ENCODE measurements around the gene NELL1. TPM values are rescaled to one million over a fixed set of nuclear protein-coding genes. Genes with fewer than 3 reads are reported as not detected.

Gene NELL1
- total RNA-seq, 1 donor from 2014 or later = 0.45 TPM

DNA sequence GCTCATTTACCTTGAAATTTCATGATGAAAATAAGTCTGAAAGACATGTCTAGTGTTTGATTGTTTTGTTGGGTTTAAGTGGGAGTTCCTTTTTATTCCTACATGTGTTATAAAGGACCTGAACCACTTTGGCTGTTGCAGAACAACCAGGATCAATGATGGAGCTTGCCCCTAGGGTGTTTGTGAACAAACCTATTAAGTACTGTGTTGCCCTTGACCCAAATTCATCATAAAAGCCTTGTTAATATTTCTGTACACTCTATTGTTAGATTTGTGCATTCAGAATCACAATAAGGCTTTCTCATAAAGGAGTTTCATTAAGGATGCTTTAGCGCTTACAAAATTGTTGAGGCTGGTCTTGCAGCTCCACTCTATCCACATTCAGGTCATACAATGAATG lies 452.6 kb downstream of the NELL1 start:
- no peak for TF ChIP-seq EZH2 (IDR thresholded peaks at IDR 0.05; ENCODE audit: insufficient read depth, low read length)
- TF ChIP-seq, protein P1, sequence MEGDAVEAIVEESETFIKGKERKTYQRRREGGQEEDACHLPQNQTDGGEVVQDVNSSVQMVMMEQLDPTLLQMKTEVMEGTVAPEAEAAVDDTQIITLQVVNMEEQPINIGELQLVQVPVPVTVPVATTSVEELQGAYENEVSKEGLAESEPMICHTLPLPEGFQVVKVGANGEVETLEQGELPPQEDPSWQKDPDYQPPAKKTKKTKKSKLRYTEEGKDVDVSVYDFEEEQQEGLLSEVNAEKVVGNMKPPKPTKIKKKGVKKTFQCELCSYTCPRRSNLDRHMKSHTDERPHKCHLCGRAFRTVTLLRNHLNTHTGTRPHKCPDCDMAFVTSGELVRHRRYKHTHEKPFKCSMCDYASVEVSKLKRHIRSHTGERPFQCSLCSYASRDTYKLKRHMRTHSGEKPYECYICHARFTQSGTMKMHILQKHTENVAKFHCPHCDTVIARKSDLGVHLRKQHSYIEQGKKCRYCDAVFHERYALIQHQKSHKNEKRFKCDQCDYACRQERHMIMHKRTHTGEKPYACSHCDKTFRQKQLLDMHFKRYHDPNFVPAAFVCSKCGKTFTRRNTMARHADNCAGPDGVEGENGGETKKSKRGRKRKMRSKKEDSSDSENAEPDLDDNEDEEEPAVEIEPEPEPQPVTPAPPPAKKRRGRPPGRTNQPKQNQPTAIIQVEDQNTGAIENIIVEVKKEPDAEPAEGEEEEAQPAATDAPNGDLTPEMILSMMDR (IDR thresholded peaks at IDR 0.05; ENCODE audit: insufficient read depth, low read depth, low read length) = no peak
- Histone ChIP-seq H3K4me2 (ENCODE audit: low read length) (no peak overlapping the region), H3K27ac (ENCODE audit: low read depth, low read length) (no peak overlapping the region), H3K4me3 (ENCODE audit: insufficient read depth, low read depth, low read length) (no peak overlapping the region), H2AFZ (ENCODE audit: low read depth, low read length) (no peak overlapping the region), H3K4me1 (ENCODE audit: insufficient read depth, low read length) (no peaks in the 10 kb centered on the region), H3K9me3 (ENCODE audit: insufficient read depth, low read depth, low read length) (no peaks in the 10 kb centered on the region), H3K79me2 (ENCODE audit: insufficient read depth, low read length) (no peaks in the 10 kb centered on the region), H3K9ac (ENCODE audit: low read length) (no peak overlapping the region), H3K27me3 (ENCODE audit: insufficient read depth, low read length) (no peaks in the 10 kb centered on the region), H3K36me3 (ENCODE audit: insufficient read depth, low read length) (no peaks in the 10 kb centered on the region), H4K20me1 (ENCODE audit: insufficient read depth, low read length) (no peaks in the 10 kb centered on the region)
- H3K4me1 Mint-ChIP-seq (ENCODE audit: low read depth, unreplicated experiment) = no peaks in the 10 kb centered on the region
- H3K9me3 Mint-ChIP-seq (ENCODE audit: unreplicated experiment) = no peaks in the 10 kb centered on the region
- H3K4me3 Mint-ChIP-seq (ENCODE audit: unreplicated experiment) = no peak overlapping the region
- FAIRE-seq (no peak), DNase-seq (ENCODE audit: low read depth) (no peak)
- H3K27ac Mint-ChIP-seq (ENCODE audit: unreplicated experiment) = no peak overlapping the region
- H3K27me3 Mint-ChIP-seq (ENCODE audit: low read depth, unreplicated experiment) = no peaks in the 10 kb centered on the region
- no peaks in the 10 kb centered on the region for H3K36me3 Mint-ChIP-seq (ENCODE audit: low read depth, unreplicated experiment)

DNA sequence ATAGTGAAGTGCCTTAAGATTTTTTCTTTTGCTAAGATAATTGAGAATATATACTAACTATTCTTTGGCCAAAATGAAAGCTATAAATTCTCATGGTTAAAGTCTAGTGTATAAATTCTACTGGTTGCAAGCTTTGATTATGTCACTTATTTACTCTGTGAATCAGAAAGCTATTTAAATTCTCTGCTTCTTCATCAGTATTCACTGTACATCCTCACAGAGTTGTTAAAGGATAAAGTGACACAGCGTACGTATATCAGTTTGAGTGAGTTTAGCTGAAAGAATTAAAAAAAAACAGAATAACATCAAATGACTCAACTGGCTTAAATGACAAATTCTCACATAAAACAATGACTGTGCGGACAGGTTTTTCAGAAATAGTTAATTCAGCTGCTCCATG lies 453.1 kb downstream of the NELL1 start:
- H3K36me3 Mint-ChIP-seq (ENCODE audit: low read depth, unreplicated experiment) = no peaks in the 10 kb centered on the region
- H3K27me3 ChIP-seq (ENCODE audit: insufficient read depth, low read length) = no peaks in the 10 kb centered on the region
- TF ChIP-seq, protein P1 (IDR thresholded peaks at IDR 0.05; ENCODE audit: insufficient read depth, low read depth, low read length) = no peak
- TF ChIP-seq EZH2 (IDR thresholded peaks at IDR 0.05; ENCODE audit: insufficient read depth, low read length) = no peak
- H3K9ac ChIP-seq (ENCODE audit: low read length) = no peak overlapping the region
- H2AFZ ChIP-seq (ENCODE audit: low read depth, low read length) = no peak overlapping the region
- H3K79me2 ChIP-seq (ENCODE audit: insufficient read depth, low read length) = no peaks in the 10 kb centered on the region
- no peaks in the 10 kb centered on the region for H3K4me1 Mint-ChIP-seq (ENCODE audit: low read depth, unreplicated experiment)
- H3K27ac Mint-ChIP-seq (ENCODE audit: unreplicated experiment) = no peak overlapping the region
- no peaks in the 10 kb centered on the region for H3K36me3 ChIP-seq (ENCODE audit: insufficient read depth, low read length)
- H3K9me3 ChIP-seq (ENCODE audit: insufficient read depth, low read depth, low read length) = no peaks in the 10 kb centered on the region
- DNase-seq (ENCODE audit: low read depth) (no peak), FAIRE-seq (no peak)
- no peak overlapping the region for H3K4me3 Mint-ChIP-seq (ENCODE audit: unreplicated experiment)
- no peak overlapping the region for H3K27ac ChIP-seq (ENCODE audit: low read depth, low read length)
- no peaks in the 10 kb centered on the region for H4K20me1 ChIP-seq (ENCODE audit: insufficient read depth, low read length)
- no peaks in the 10 kb centered on the region for H3K4me1 ChIP-seq (ENCODE audit: insufficient read depth, low read length)
- no peak overlapping the region for H3K4me2 ChIP-seq (ENCODE audit: low read length)
- H3K27me3 Mint-ChIP-seq (ENCODE audit: low read depth, unreplicated experiment) = no peaks in the 10 kb centered on the region
- no peaks in the 10 kb centered on the region for H3K9me3 Mint-ChIP-seq (ENCODE audit: unreplicated experiment)
- no peak overlapping the region for H3K4me3 ChIP-seq (ENCODE audit: insufficient read depth, low read depth, low read length)

GRCh38 chr11:21132146-21132720 lies 462.8 kb downstream of the NELL1 start:
- FAIRE-seq (no peak), DNase-seq (ENCODE audit: low read depth) (no peak)
- Histone ChIP-seq H3K79me2 (ENCODE audit: insufficient read depth, low read length) (no peaks in the 10 kb centered on the region), H3K36me3 (ENCODE audit: insufficient read depth, low read length) (no peaks in the 10 kb centered on the region), H3K4me1 (ENCODE audit: insufficient read depth, low read length) (no peaks in the 10 kb centered on the region), H3K9ac (ENCODE audit: low read length) (no peak overlapping the region), H3K27me3 (ENCODE audit: insufficient read depth, low read length) (no peaks in the 10 kb centered on the region), H4K20me1 (ENCODE audit: insufficient read depth, low read length) (no peaks in the 10 kb centered on the region), H3K4me2 (ENCODE audit: low read length) (no peak overlapping the region), H3K9me3 (ENCODE audit: insufficient read depth, low read depth, low read length) (peaks cover 3% of the 10 kb centered on the region), H3K4me3 (ENCODE audit: insufficient read depth, low read depth, low read length) (no peak overlapping the region), H2AFZ (ENCODE audit: low read depth, low read length) (no peak overlapping the region), H3K27ac (ENCODE audit: low read depth, low read length) (no peak overlapping the region)
- TF ChIP-seq, protein P1 (IDR thresholded peaks at IDR 0.05; ENCODE audit: insufficient read depth, low read depth, low read length) = no peak
- no peak for TF ChIP-seq EZH2 (IDR thresholded peaks at IDR 0.05; ENCODE audit: insufficient read depth, low read length)
- Mint-ChIP-seq H3K27ac (ENCODE audit: unreplicated experiment) (no peak overlapping the region), H3K4me1 (ENCODE audit: low read depth, unreplicated experiment) (no peaks in the 10 kb centered on the region), H3K4me3 (ENCODE audit: unreplicated experiment) (no peak overlapping the region), H3K27me3 (ENCODE audit: low read depth, unreplicated experiment) (peaks cover 5% of the 10 kb centered on the region), H3K9me3 (ENCODE audit: unreplicated experiment) (no peaks in the 10 kb centered on the region), H3K36me3 (ENCODE audit: low read depth, unreplicated experiment) (no peaks in the 10 kb centered on the region)

Data from astrocyte (in vitro differentiated cells and primary cell).